GM12878 (cell line): ENCODE data around the gene ZMYM1. TPM values are rescaled to one million over a fixed set of nuclear protein-coding genes. Genes with fewer than 3 reads are reported as not detected.

Experiments used
- ATAC-seq: fragments of 200-7000 bp; cut with Tn5 transposase; 3 replicates; pipeline ENCODE4 v1.9.1; 2020; ENCODE audit warnings: mild to moderate bottlenecking, moderate library complexity
- BruUV-seq: library from RNA; stranded (reverse); fragments of 400-500 nt; replicated peaks from 2 replicates; lab custom pipeline; 2021; lab: Mats Ljungman, UMichigan
- CTCF ChIA-PET: fragments of 300-600 bp; sonication (Branson Sonifier 250); formaldehyde crosslinking; extraction: SDS; loops from one replicate; lab custom pipeline; 2021; ENCODE audit warnings: inconsistent platforms; lab: Yijun Ruan, JAX
- POLR2A ChIA-PET: fragments of 350-600 bp; formaldehyde crosslinking; extraction: SDS; loops from one replicate; lab custom pipeline; 2021; ENCODE audit warnings: inconsistent platforms; lab: Charles Lee
- RAD21 ChIA-PET: fragments of 300-600 bp; sonication (Branson Sonifier 250); formaldehyde crosslinking; loops from one replicate; lab custom pipeline; 2023; ENCODE audit warnings: antibody characterized with exemption; ENCODE audit not compliant: unreplicated experiment; lab: Charles Lee
- SMC1A ChIA-PET: fragments of 300-600 bp; sonication (Branson Sonifier 250); formaldehyde crosslinking; loops from one replicate; lab custom pipeline; 2023; ENCODE audit not compliant: unreplicated experiment, uncharacterized antibody; lab: Charles Lee
- DNase-seq: peaks from one replicate; pipeline ENCODE4 v3.0.0-alpha.2; 2011; ENCODE audit warnings: low read depth, low spot score
- FAIRE-seq: peaks from 3 replicates; lab custom pipeline; 2011; peaks lifted over from hg19 to GRCh38; lab: Jason Lieb, UNC
- H2AFZ ChIP-seq: 2 replicates; pipeline ENCODE4 v1.6.0; 2011; ENCODE audit warnings: low read depth, low read length, control low read depth; ENCODE audit not compliant: control insufficient read depth
- H3K27ac ChIP-seq: 2 replicates; pipeline ENCODE4 v1.5.1; 2011; ENCODE audit warnings: control low read depth; ENCODE audit not compliant: control insufficient read depth, insufficient read depth
- H3K27me3 ChIP-seq, 2 experiments: replicated peaks in 1 of 2; 2 replicates each; pipeline versions ENCODE4 v1.6.0 to v1.6.1; 2011; ENCODE audit warnings: low read length in 1 of 2; ENCODE audit not compliant: control insufficient read depth in 2 of 2, insufficient read depth in 2 of 2
- H3K36me3 ChIP-seq, 2 experiments: 2 replicates each; pipeline ENCODE4 v1.5.1; 2011; ENCODE audit warnings: low read length in 1 of 2; ENCODE audit not compliant: control insufficient read depth in 2 of 2, insufficient read depth in 2 of 2
- H3K4me1 ChIP-seq: 2 replicates; pipeline ENCODE4 v1.6.1; 2011; ENCODE audit warnings: mild to moderate bottlenecking, low read length, moderate library complexity, mixed read lengths; ENCODE audit not compliant: control insufficient read depth, insufficient read depth
- H3K4me2 ChIP-seq: 2 replicates; pipeline ENCODE4 v1.6.0; 2011; ENCODE audit warnings: control low read depth; ENCODE audit not compliant: control insufficient read depth, insufficient read depth
- H3K4me3 ChIP-seq: fragments of 200-600 bp; sonication (generic); 2 replicates; pipeline ENCODE4 v1.5.1; 2016
- H3K79me2 ChIP-seq: 2 replicates; pipeline ENCODE4 v1.6.0; 2011; ENCODE audit warnings: low read length; ENCODE audit not compliant: control insufficient read depth, insufficient read depth
- H3K9ac ChIP-seq: 2 replicates; pipeline ENCODE4 v1.8.0; 2011; ENCODE audit warnings: low read length, control low read depth, mixed read lengths; ENCODE audit not compliant: control insufficient read depth, insufficient read depth
- H3K9me3 ChIP-seq: replicated peaks from 3 replicates; pipeline ENCODE4 v1.5.1; 2011; ENCODE audit warnings: mild to moderate bottlenecking, low read length; ENCODE audit not compliant: control insufficient read depth, insufficient read depth
- H4K20me1 ChIP-seq: 2 replicates; pipeline ENCODE4 v1.6.0; 2011; ENCODE audit not compliant: control insufficient read depth, insufficient read depth
- CHD1 ChIP-seq: IDR thresholded peaks from 2 replicates; pipeline ENCODE4 v1.6.1; 2012; ENCODE audit warnings: low read depth, low read length, improper control_type of control experiment
- WGBS: methylation state at CpG from one replicate; pipeline ENCODE4 v1.1.6; 2016; ENCODE audit warnings: low lambda C conversion rate; ENCODE audit not compliant: insufficient replicate concordance, insufficient coverage; ENCODE audit errors: missing lambda C conversion rate; 5-methylcytosine and 5-hydroxymethylcytosine counted together
- in situ Hi-C: fragments of 300-500 bp; cut with MboI; formaldehyde crosslinking; loops from 9 replicates; pipeline ENCODE4 v1.14.3; 2018; ENCODE audit warnings: mixed read lengths
- intact Hi-C: fragments of 100-400 bp; cut with micrococcal nuclease; formaldehyde crosslinking; loops from one replicate; pipeline ENCODE4 v1.14.2; 2022; ENCODE audit not compliant: unreplicated experiment
- polyA plus RNA-seq, 11 experiments: library from polyadenylated mRNA; depleted of rRNA in 4 of 11; unstranded in 6 of 11; stranded (reverse) in 5 of 11; fragments of >200 nt; fragmentation: Nextera tagmentation in 4 of 11; fragmentation: Illumina TruSeq in 1 of 11; extraction: Ambion mirVana in 4 of 11; extraction: Trizol in 1 of 11; gene quantifications; 1 replicate in 1 of 11; 2 replicates in 10 of 11; pipeline versions ENCODE4 v1.2.1 to v1.2.3, GENCODE V29; 2011 to 2016; ENCODE audit warnings: inconsistent platforms in 2 of 11, missing spikeins in 2 of 11, low read depth in 1 of 11
- total RNA-seq, 4 experiments: library from RNA; depleted of rRNA in 3 of 4; stranded (reverse); fragments of >200 nt in 3 of 4; fragmentation: Illumina TruSeq in 1 of 4; extraction: Trizol in 1 of 4; gene quantifications; 2 replicates each; pipeline versions ENCODE4 v1.2.1 to v1.2.3, GENCODE V29; 2013 to 2021
- TF ChIP-seq, protein P1 (sequence below): fragments of 450-650 bp; IDR thresholded peaks from 2 replicates; pipeline ENCODE4 v1.6.1; 2018; ENCODE audit warnings: mild to moderate bottlenecking, low read depth, moderate library complexity; ENCODE audit not compliant: partially characterized antibody

The ZMYM1 gene
- total and polyA plus RNA-seq, 10 of the 15 experiments (the other 5 are each of a cell fraction or from before 2014, with no cell fraction given): 0.45 to 5.2 (median 1.4) TPM

GRCh38 chr1:35115459-35116383 lies 36.5 kb downstream of the ZMYM1 start:
- H3K9me3 ChIP-seq: no peaks in the 10 kb centered on the region
- ChIA-PET POLR2A (no interaction called here), RAD21 (no interaction called here), SMC1A (no interaction called here), CTCF (interaction anchor here (1.6 kb wide), 1 partner anchor 263 kb away, joined by 4 read pairs; no protein-coding TSS in a partner anchor)
- no peak overlapping the region for H3K27ac ChIP-seq
- intact Hi-C loops (no loop called here), in situ Hi-C loops (no loop called here)
- TF ChIP-seq CHD1: no peak
- TF ChIP-seq, protein P1, sequence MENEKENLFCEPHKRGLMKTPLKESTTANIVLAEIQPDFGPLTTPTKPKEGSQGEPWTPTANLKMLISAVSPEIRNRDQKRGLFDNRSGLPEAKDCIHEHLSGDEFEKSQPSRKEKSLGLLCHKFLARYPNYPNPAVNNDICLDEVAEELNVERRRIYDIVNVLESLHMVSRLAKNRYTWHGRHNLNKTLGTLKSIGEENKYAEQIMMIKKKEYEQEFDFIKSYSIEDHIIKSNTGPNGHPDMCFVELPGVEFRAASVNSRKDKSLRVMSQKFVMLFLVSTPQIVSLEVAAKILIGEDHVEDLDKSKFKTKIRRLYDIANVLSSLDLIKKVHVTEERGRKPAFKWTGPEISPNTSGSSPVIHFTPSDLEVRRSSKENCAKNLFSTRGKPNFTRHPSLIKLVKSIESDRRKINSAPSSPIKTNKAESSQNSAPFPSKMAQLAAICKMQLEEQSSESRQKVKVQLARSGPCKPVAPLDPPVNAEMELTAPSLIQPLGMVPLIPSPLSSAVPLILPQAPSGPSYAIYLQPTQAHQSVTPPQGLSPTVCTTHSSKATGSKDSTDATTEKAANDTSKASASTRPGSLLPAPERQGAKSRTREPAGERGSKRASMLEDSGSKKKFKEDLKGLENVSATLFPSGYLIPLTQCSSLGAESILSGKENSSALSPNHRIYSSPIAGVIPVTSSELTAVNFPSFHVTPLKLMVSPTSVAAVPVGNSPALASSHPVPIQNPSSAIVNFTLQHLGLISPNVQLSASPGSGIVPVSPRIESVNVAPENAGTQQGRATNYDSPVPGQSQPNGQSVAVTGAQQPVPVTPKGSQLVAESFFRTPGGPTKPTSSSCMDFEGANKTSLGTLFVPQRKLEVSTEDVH: no peak
- no peak overlapping the region for H2AFZ ChIP-seq
- FAIRE-seq (no peak), DNase-seq (no peak), ATAC-seq (no peak)
- no peak overlapping the region for H3K4me2 ChIP-seq
- no peaks in the 10 kb centered on the region for H3K36me3 ChIP-seq
- no peaks in the 10 kb centered on the region for H3K79me2 ChIP-seq
- H3K4me1 ChIP-seq: peaks cover 11% of the 10 kb centered on the region
- no peaks in the 10 kb centered on the region for H4K20me1 ChIP-seq
- H3K27me3 ChIP-seq: no peaks in the 10 kb centered on the region
- no peak overlapping the region for H3K9ac ChIP-seq
- no TSS peak for BruUV-seq
- 71% methylated on average over 8 of the region's 8 CpGs for WGBS
- no peak overlapping the region for H3K4me3 ChIP-seq
